GM21786 (cell line): ENCODE measurements around the gene RHOG.
A peak's percentile ranks its signal among the peaks of the same experiment; 100 is the strongest.
"Not testable (repeated sequence)": the region's sequence is repeated elsewhere in the genome, so short reads cannot be mapped to it uniquely, and the experiment has no call there.

Source experiments
- ATAC-seq: cut with Tn5 transposase; IDR thresholded peaks from one replicate; pipeline ENCODE4 v1.9.1; 2021; ENCODE audit not compliant: unreplicated experiment

RHOG gene

DNA sequence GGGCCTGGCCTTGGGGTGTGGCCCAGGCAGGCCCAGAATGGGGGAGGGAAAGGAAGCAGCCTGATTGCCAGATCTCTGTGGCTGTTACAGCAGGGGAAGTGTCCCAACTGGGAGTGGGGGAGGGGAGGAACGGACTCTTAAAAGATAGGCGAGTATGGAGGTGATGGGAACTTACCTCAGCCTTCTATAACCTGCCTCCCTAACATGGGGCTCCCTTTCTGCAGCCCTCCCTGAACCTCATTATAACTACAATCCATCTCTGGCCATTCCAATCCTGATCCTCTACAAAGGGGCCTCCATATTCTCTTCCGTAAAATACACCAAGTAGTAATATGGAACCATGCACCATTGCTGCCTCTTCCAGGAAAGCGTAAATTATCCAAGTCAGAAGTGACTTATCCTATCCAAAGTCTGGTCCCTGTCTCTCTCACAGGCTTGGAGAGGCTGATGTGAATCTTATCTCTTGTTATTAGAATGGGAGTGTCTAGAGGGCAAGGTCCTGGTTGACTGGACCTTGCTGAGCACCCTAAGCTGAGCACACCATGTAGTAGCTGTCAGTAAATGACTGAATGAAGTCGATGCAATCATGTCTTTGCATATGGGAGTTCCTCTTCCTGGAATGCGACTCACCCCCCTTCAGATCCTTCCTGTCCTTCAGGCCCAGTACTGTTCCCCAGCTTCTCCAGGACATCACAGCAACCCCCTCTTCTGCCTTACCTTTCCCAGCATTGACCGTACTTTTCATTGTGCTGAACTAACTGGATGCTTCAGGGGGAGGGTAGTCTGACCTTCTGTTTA, 5.9 kb downstream of the RHOG start:
- no peak for ATAC-seq

DNA sequence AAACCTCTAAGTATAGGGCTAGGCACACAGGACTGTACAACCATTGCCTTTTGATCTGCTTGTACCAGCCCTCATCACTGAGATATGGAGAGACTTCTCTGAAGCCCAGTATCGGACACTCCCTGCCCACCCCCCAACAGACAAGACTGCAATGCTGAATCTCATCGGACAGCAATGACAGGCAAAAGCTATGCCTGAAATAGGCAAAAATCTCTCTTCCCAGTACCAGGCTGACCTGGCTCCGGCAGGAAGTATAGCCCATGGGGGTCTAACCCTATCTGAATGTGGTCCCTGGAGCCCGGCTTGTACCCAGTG, 6.5 kb downstream of the RHOG start:
- ATAC-seq: no peak

DNA sequence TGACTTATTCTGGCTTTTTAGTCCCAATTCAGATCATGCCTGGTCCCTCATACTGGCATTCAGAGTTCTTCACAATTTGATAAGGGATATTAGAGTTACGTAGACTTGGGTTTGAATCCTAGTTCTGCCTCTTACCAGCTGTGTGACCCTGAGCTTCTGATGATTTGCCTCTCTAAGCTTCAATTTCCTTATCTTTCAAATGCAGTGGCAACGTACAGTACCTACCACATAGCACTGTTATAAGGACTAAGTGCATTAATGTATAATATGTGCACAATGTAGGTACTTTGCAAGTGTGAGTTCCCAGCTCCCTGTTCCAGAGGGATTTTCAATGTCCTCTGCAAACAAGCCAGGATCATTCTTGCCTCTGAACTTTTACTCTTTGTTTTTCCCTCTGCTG, 7.3 kb downstream of the RHOG start:
- no peak for ATAC-seq

DNA sequence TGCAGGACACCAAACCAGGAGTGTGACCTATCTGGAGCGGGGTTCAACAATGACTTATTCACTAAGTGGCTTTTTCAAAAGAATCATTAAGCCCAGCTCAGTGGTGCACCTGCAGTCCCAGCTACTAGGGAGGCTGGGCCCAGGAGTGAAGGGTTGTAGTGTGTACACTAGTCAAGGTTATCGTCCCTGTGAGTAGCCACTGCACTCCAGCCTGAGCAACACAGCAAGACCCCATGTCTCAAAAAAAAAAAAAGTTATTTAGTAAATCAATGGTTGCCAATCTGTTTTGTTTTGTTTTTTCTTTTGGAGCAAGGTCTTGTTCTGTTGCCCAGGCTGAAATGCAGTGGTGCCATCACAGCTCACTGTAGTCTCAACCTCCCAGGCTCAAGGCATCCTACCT, 7.9 kb downstream of the RHOG start:
- no peak for ATAC-seq

DNA sequence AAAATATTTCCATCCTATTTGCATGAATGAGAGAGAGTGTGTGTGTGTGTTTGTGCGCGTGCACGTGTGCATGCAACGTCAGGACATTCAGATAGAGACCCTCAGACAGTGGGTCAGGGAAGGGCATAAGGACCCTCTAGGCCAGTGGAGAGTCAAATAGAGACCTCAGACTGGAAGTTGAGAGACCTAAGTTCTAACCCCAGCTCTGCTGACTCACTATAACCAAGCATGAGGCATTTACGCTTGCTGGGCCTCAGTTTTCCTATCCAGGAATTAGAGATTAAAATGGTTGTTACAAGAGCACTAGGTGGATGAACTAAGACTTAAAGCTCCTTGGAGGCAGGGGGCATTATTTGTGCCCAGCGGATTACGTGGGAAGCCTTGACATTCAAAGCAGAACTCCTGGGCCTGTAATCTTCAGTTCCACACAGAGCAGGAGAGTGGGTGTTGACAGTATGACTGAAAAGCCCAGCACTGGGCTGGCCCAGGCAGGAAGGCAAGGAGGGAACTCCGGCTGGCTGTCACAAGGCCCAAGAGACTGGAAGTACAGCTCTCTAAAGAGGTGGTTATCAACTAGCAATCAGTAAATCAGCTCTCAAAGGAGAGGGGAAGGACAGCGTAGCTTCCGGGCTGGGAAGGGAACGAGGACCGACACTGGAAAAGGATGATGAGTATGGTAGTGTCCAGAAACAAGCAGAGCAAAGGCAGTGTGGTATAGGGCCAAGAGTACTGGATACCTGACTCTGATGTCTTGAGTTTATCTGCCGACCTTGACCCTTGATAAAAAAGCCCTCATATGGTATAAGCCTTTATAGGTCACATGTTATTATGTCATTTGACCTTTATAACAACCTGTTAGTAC, 9.2 kb downstream of the RHOG start:
- no peak for ATAC-seq

DNA sequence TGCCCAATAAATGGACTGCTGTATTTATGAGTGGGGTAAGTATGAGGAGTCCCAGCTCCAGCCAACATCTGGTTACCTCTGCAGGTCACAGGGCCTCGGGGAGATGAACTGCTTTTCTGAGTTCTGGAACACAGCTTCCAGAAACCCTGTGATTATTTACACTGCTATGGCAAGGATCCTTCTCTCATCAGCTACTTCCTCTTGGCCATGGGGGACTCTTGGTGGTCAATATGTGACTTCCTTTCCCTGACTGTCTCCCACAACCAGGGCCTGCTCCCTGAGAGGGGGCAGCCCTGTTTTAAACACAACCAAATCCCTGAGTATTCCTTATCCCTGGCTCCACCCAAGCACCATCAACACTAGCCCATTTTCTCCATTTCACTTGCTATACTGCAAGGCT, 10.0 kb downstream of the RHOG start:
- ATAC-seq: no peak

DNA sequence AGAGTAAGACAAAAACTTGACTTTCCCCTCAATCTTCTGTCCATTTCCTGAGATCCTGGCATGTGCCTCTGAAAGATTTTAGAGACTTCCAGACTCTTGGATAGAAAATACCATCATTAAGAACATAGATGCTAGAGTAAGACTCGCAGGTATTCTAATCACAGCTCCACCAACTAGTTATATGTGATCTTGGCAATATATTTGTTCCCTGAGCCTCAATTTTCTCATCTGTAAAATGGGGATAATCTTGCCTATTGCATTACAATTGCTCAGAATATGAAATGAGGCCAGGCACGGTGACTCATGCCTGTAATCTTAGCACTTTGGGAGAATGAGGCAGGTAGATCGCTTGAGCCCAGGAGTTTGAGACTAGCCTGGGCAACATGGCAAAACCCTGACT, 10.7 kb downstream of the RHOG start:
- ATAC-seq: no peak

DNA sequence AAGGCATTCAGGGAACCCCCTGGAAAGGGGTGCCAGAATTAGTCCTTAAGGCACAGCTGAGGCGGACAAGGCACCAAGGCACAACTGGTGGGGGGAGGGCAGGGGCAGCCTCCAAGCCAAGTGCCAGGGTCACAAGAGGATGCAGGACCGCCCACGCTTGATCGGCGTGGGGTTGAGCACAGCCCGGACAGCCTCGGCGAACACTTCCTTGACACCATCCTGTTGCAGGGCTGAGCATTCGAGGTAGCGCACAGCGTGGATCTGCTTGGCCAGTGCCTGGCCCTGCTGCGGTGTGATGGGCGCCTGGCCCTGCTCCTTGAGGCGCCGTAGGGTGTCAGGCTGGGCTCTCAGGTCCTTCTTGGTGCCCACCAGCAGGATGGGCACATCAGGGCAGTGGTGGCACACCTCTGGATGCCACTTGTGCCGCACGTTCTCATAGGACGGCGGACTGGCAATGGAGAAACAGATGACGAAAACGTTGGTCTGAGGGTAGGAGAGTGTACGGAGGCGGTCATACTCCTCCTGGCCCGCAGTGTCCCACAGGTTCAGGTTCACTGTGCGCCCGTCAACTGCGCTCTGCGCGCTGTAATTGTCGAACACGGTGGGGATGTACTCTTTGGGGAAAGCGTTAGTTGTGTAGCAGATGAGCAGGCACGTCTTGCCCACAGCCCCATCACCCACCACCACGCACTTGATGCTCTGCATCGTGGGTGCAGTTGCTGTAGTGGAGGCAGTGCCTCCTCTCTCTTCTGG, 13.1 kb downstream of the RHOG start:
- ATAC-seq: no peak

DNA sequence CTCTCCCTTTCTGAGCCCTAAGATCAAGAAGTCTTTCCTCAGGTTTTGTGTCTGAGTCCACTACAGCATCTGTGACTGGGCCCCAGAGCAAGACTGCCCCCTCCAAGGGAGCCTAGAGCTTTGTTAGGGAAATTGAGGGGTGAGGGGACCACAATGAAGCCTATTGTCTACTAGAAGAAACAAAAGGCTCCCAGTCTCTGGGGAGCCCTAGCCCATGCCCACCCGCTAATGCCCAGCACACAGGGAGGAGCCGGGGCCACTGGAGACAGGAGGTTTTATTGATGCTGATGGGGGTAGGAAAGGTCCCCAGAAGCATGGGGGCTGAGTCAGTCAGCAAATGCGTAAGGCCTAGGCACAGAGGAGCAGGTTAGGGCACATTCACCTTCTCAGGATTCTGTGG, 14.0 kb downstream of the RHOG start:
- no peak for ATAC-seq

DNA sequence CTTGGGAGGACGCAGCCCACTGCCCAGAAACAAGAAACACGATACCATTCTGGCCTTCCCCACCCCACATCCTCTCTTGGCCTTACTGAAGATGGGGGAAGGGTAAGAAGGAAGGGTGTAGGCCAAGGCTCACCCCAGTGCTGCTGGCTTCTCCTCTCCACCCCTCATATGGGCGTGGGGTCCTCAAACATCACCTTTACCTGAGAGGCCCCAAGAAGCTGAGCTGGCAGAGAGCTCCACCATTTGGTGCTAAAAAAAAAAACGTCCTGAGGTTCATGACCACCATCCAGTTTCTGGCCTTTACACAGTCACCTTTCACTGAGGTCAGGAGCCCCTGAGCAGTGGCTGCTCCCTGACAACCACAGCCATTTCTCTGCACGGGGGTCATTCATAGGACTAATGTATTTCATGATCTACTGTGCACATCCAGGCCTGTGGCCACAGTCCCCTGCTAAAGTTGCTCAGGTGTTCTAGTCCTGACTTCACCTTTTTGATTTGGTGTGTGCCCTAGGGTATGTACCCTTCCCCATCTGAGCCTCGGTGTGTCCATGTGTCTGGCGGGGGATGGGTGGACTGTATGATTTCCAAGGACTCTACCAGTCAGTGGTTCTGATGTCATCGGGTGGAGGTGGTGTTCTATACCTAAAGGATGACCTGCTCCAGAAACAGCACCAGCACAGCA, 15.1 kb downstream of the RHOG start:
- no peak for ATAC-seq

DNA sequence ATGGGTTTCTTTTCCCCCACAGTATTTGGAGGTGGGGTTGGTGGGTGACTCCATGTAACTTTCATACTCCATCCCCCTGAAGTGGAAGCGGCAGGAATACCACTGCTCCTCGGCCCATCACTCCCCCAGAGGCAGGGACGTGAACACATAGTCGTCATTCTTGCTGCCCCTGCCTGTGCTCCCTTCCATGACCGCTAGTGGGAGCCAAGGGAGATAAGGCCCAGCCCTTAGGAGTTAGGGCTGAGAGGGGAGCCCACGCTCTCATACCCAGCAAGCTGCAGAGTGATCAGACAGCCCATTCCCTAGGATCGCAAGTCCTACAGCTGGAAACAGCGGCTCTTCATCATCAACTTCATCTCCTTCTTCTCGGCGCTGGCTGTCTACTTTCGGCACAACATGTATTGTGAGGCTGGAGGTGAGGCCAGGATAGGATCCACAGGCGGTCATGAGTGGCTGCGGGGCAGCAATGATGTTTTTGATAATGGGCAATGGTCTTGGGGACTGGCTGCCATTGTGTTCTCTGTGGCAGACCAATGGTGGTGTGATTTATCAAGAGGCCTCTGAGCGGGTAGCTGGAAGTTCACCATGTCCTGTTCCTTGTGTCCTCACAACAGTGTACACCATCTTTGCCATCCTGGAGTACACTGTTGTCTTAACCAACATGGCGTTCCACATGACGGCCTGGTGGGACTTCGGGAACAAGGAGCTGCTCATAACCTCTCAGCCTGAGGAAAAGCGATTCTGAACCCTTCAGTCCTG, 15.9 kb downstream of the RHOG start:
- peak; percentile 62 for ATAC-seq

DNA sequence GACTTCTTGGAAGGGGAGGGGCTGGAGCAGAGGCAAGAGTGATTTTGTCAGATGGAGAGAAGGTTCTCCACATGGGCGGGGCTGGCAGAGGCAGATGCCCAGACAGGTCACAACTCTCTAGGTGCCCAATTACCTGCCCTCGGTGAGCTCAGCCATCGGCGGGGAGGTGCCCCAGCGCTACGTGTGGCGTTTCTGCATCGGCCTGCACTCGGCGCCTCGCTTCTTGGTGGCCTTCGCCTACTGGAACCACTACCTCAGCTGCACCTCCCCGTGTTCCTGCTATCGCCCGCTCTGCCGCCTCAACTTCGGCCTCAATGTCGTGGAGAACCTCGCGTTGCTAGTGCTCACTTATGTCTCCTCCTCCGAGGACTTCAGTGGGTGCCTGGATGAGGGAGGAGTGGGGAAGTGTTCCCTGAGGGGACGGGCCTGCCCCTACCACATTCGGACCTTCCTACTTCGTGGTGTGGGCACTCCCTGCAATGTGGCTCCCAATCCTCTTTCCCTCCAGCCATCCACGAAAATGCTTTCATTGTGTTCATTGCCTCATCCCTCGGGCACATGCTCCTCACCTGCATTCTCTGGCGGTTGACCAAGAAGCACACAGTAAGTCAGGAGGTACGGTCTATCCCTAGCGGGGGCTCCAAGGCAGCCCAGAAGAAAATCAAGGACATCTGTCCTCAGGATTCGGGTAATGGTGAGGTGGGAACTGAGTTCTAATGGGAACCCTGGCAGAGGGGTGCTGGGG, 16.8 kb downstream of the RHOG start:
- no peak for ATAC-seq

DNA sequence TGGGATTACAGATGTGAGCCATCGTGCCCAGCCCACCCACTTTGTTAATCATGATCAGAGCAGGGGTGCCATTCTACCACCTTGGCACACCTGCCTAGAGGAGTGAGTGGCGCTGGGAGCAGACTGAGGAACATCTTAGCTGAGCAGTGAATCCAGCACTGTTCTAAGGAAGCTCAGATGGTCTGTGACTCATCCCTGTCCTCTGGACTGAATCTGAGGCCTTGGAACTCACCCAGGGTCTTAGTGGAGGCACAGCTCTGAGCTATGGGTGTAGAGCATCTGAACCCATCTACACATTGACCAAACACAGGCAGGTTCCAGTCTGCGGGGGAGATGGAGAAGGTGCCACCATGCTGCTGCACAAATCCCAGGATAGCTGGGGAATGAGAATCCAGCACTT, 17.5 kb downstream of the RHOG start:
- ATAC-seq: no peak

DNA sequence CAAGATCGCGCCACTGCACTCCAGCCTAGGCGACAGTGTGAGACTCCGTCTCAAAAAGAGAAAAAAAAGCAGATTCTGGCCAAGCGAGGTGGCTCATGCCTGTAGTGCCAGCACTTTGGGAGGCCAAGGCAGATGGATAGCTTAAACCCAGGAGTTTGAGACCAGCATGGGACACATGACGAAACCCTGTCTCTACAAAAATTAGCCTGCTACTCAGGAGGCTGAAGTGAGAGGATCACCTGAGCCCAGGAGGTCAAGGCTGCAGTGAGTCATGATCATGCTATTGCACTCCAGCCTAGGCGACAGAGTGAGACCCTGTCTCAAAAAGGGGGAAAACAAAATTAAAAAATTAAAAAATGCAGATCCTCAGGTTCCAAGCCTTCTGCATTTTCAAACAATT, 18.4 kb downstream of the RHOG start:
- ATAC-seq: no peak

DNA sequence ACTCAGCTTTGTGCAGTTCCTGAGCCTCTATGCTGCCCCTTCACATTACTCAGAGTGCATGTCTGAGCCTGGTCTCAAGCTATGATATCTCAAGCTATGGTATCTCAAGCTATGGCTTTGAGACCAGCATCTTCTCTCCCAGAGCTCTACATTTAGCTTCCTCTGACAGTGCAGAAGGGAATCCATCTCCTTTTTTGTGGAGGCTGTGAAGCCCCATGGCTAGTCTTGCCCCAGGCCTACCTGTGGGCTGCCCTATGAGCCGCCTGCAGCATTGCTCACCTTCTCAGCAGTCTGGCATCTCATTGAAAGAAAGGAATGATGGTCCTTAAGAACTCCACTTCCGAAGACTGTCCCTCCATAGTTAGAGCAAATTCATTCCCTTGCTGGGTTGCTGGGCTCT, 19.8 kb downstream of the RHOG start:
- no peak for ATAC-seq

DNA sequence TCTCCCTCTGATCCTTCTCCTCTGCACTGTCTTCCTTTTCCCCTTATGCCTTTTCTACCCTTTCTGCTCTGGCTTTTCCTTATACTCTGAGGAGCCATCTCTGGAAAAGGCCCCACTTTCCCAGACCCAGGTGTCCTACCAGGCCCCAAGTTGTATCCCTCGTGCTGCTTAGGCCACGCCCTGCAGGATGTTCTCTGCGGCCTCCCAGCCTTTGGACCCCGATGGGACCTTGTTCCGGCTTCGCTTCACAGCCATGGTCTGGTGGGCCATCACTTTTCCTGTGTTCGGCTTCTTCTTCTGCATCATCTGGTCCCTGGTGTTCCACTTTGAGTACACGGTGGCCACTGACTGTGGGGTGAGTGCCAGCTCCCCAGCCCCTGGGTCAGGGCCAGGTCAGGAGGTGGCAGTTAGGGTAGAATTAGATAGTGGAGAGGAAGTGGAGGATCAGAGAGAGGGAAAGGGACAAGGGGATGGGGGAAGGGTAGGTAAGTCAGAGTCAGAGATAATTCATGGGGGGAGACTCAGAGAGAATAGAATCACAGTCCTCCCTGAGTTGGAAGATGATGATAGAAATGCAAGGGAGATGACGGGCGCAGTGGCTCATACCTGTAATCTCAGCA, 23.5 kb downstream of the RHOG start:
- no peak for ATAC-seq

DNA sequence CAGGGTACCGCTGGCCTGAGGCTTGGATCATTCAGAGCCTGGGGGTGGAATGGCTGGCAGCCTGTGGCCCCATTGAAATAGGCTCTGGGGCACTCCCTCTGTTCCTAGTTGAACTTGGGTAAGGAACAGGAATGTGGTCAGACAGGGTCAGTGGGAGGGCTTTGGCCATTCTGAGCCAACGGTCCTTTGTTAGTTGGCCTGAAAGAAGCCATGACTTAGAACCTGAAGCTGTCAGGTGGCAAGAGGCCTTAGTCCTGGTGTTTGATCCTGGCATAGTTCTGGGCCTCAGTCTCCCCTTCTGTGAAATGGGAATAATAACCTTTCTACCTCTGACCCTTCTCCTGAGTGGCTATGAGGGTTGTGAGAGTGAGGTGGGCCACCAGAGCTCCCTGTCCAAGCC, 24.1 kb downstream of the RHOG start:
- ATAC-seq: no peak

DNA sequence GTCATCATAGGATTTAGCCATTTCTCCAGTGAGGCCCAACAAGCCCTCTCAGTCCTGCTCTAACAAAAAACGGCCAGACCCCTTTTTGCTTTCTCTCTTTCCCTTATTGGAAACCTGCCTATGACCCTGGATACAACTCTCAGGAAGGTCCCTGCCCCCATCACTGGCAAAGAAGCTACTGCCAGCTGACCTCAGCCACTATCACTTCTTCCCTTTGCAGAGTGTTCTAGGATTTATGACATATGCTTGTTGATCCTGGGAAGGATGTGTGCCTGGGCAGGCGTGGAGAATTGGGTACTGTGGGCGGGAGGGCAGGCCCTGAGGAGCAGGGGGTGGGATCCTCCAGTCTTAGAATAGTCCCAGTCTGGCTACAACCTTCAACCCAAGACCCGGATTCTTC, 24.9 kb downstream of the RHOG start:
- no peak for ATAC-seq

DNA sequence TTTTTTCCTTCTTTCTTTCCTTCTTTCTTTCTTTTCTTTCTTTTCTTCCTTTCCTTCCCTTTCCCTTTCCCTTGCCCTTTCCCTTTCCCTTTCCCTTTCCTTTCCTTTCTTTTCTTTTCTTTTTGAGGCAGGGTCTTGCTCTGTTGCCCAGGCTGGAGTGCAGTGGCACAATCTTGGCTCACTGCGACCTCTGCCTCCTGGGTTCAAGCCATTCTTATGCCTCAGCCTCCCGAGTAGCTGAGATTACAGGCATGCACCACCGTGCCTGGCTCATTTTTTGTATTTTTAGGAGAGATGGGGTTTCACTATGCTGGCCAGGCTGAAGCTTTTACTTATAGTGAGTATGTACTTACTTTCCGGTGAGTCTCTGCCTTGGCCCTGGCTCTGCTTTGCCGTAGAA, 25.9 kb downstream of the RHOG start:
- not testable (repeated sequence) for ATAC-seq
